GM23338 (cell line): ENCODE results near the gene MAP3K10. TPM values are rescaled to one million over a fixed set of nuclear protein-coding genes. Genes with fewer than 3 reads are reported as not detected.

ENCODE experiments used
- ATAC-seq: fragments of 200-7000 bp; cut with Tn5 transposase; 3 replicates; pipeline ENCODE4 v1.9.1; 2020
- DNase-seq: peaks from one replicate; pipeline ENCODE4 v3.0.0-alpha.2; 2015; ENCODE audit warnings: low spot score
- H2AFZ ChIP-seq: fragments of 200-600 bp; sonication (generic); 2 replicates; pipeline ENCODE4 v1.8.0; 2016; ENCODE audit warnings: antibody characterized with exemption, mild to moderate bottlenecking, moderate library complexity
- H3F3A ChIP-seq: fragments of 200-600 bp; sonication (generic); replicated peaks from 2 replicates; pipeline ENCODE4 v1.8.0; 2017; ENCODE audit warnings: antibody characterized with exemption, mixed run types, low read depth
- H3K27ac ChIP-seq: fragments of 200-600 bp; sonication (generic); 2 replicates; pipeline ENCODE4 v1.6.1; 2016; ENCODE audit warnings: low read depth
- H3K27me3 ChIP-seq: fragments of 200-600 bp; sonication (generic); 2 replicates; pipeline ENCODE4 v1.8.0; 2016; ENCODE audit warnings: mild to moderate bottlenecking, mixed run types, moderate library complexity; ENCODE audit not compliant: insufficient read depth
- H3K36me3 ChIP-seq: fragments of 200-600 bp; sonication (generic); 2 replicates; pipeline ENCODE4 v1.8.0; 2016; ENCODE audit warnings: mild to moderate bottlenecking; ENCODE audit not compliant: insufficient read depth
- H3K4me1 ChIP-seq: fragments of 200-600 bp; sonication (generic); 2 replicates; pipeline ENCODE4 v1.8.0; 2016; ENCODE audit warnings: mild to moderate bottlenecking, moderate library complexity; ENCODE audit not compliant: insufficient read depth
- H3K4me2 ChIP-seq: fragments of 200-600 bp; sonication (generic); 2 replicates; pipeline ENCODE4 v1.7.1; 2017; ENCODE audit warnings: mixed run types
- H3K4me3 ChIP-seq: fragments of 200-600 bp; sonication (generic); 2 replicates; pipeline ENCODE4 v1.6.1; 2016; ENCODE audit warnings: mixed run types
- H3K79me2 ChIP-seq: fragments of 200-600 bp; sonication (generic); replicated peaks from 2 replicates; pipeline ENCODE4 v1.8.0; 2017; ENCODE audit warnings: mild to moderate bottlenecking; ENCODE audit not compliant: insufficient read depth
- H3K9me2 ChIP-seq: fragments of 200-600 bp; sonication (generic); 2 replicates; pipeline ENCODE4 v1.8.0; 2017; ENCODE audit not compliant: insufficient read depth
- H4K20me1 ChIP-seq: fragments of 200-600 bp; sonication (generic); replicated peaks from 2 replicates; pipeline ENCODE4 v1.8.0; 2017; ENCODE audit warnings: mild to moderate bottlenecking; ENCODE audit not compliant: insufficient read depth
- H3K27ac Mint-ChIP-seq: 2 replicates; pipeline ENCODE4 v1.8.0; 2020; ENCODE audit warnings: inconsistent platforms, mild to moderate bottlenecking, moderate library complexity, mixed read lengths
- H3K27me3 Mint-ChIP-seq: 3 replicates; pipeline ENCODE4 v1.8.0; 2022; ENCODE audit warnings: low read depth, mild to moderate bottlenecking, moderate library complexity, mixed read lengths, inconsistent platforms; ENCODE audit not compliant: insufficient read depth, poor library complexity
- H3K36me3 Mint-ChIP-seq: 3 replicates; pipeline ENCODE4 v1.8.0; 2021; ENCODE audit warnings: low read depth, mild to moderate bottlenecking, inconsistent platforms, moderate library complexity, mixed read lengths
- H3K4me1 Mint-ChIP-seq: 3 replicates; pipeline ENCODE4 v1.8.0; 2020; ENCODE audit warnings: mild to moderate bottlenecking, inconsistent platforms, mixed read lengths
- H3K4me3 Mint-ChIP-seq: 3 replicates; pipeline ENCODE4 v1.8.0; 2021; ENCODE audit warnings: moderate library complexity, mild to moderate bottlenecking, inconsistent platforms, mixed read lengths
- H3K9me3 Mint-ChIP-seq: 3 replicates; pipeline ENCODE4 v1.8.0; 2020; ENCODE audit warnings: moderate library complexity, mild to moderate bottlenecking, inconsistent platforms, mixed read lengths
- CREB1 ChIP-seq: fragments of 250-450 bp; sonication (Bioruptor Pico); IDR thresholded peaks from 2 replicates; pipeline ENCODE4 v1.5.0; 2020; ENCODE audit warnings: low read depth, mild to moderate bottlenecking, moderate library complexity
- EZH2 ChIP-seq: fragments of 200-600 bp; sonication (generic); IDR thresholded peaks from one replicate; pipeline ENCODE4 v1.8.0; 2017; ENCODE audit warnings: antibody characterized with exemption, mild to moderate bottlenecking, low read depth; ENCODE audit not compliant: unreplicated experiment
- EZH2phosphoT487 ChIP-seq: fragments of 200-600 bp; sonication (generic); IDR thresholded peaks from one replicate; pipeline ENCODE4 v1.8.1; 2018; ENCODE audit warnings: antibody characterized with exemption; ENCODE audit not compliant: unreplicated experiment
- JUNB ChIP-seq: IDR thresholded peaks from one replicate; pipeline ENCODE4 v1.6.1; 2016; ENCODE audit warnings: antibody characterized with exemption; ENCODE audit not compliant: unreplicated experiment
- NANOG ChIP-seq: IDR thresholded peaks from 2 replicates; pipeline ENCODE4 v1.6.1; 2016; ENCODE audit warnings: antibody characterized with exemption, borderline replicate concordance
- POLR2AphosphoS5 ChIP-seq: IDR thresholded peaks from 2 replicates; pipeline ENCODE4 v1.6.1; 2016; ENCODE audit warnings: antibody characterized with exemption, low read depth
- STAT1 ChIP-seq: IDR thresholded peaks from one replicate; pipeline ENCODE4 v1.6.1; 2016; ENCODE audit warnings: antibody characterized with exemption; ENCODE audit not compliant: unreplicated experiment
- ZNF114 ChIP-seq: fragments of 250-450 bp; sonication (Bioruptor Pico); IDR thresholded peaks from 2 replicates; pipeline ENCODE4 v1.5.0; 2020; ENCODE audit warnings: mild to moderate bottlenecking, moderate library complexity
- ZNF331 ChIP-seq: fragments of 250-450 bp; sonication (Bioruptor Pico); IDR thresholded peaks from 2 replicates; pipeline ENCODE4 v1.5.0; 2020; ENCODE audit warnings: low read depth, mild to moderate bottlenecking, moderate library complexity
- polyA plus RNA-seq: library from polyadenylated mRNA; unstranded; fragments of >200 nt; fragmentation: Nextera tagmentation; extraction: Ambion mirVana; gene quantifications from 2 replicates; pipeline ENCODE4 v1.2.1, GENCODE V29; 2016
- total RNA-seq: library from RNA; depleted of rRNA; stranded (reverse); fragments of >200 nt; shearing (Covaris generic); gene quantifications from 2 replicates; pipeline ENCODE4 v1.2.3, GENCODE V29; 2014
- TF ChIP-seq, protein P1 (sequence below): IDR thresholded peaks from 2 replicates; pipeline ENCODE4 v1.6.1; 2016; ENCODE audit warnings: antibody characterized with exemption
- TF ChIP-seq, protein P2 (sequence below): fragments of 250-450 bp; sonication (Bioruptor Pico); IDR thresholded peaks from 2 replicates; pipeline ENCODE4 v1.5.0; 2020; ENCODE audit warnings: mild to moderate bottlenecking, moderate library complexity
- TF ChIP-seq, protein P3 (sequence below), 2 experiments: fragments of 200-600 bp in 1 of 2; sonication (generic) in 1 of 2; conservative IDR thresholded peaks; 2 replicates each; pipeline versions ENCODE4 v1.5.1 to v1.6.1; 2016 to 2017; ENCODE audit warnings: antibody characterized with exemption in 2 of 2, low read depth in 2 of 2, mild to moderate bottlenecking in 2 of 2, moderate library complexity in 1 of 2
- TF ChIP-seq, protein P4 (sequence below): IDR thresholded peaks from one replicate; pipeline ENCODE4 v1.6.1; 2018; ENCODE audit warnings: antibody characterized with exemption; ENCODE audit not compliant: unreplicated experiment

The MAP3K10 gene
- total and polyA plus RNA-seq, 2 experiments from 2014 or later, result 5.9 to 13.7 TPM

DNA sequence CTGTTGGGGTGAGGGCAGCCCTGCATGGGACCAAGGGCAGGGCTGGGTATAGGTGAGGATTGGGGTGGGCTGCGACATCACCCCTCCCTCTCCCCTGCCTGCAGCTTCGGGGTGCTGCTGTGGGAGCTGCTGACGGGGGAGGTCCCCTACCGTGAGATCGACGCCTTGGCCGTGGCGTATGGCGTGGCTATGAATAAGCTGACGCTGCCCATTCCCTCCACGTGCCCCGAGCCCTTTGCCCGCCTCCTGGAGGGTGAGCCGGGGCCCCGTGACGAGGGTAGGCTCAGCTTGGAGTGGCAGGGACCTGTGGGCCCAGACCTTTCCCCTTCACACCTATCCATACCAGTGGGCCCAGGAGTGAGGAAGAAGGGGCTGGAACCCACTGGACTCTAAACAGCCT lies 13.2 kb downstream of the MAP3K10 start:
- H3K27me3 Mint-ChIP-seq, result peaks cover 6% of the 10 kb centered on the region
- H3K27ac Mint-ChIP-seq, result no peak overlapping the region
- peaks cover 12% of the 10 kb centered on the region for H3K36me3 Mint-ChIP-seq
- Histone ChIP-seq H3K4me1 (no peaks in the 10 kb centered on the region), H2AFZ (no peak overlapping the region), H3K4me2 (no peak overlapping the region), H3K79me2 (no peaks in the 10 kb centered on the region), H3K9me2 (no peaks in the 10 kb centered on the region), H3K27me3 (no peaks in the 10 kb centered on the region), H3K36me3 (0 out of 2 replicates have a peak, but pooled peaks cover 3% of the 10 kb centered on the region), H3K27ac (no peak overlapping the region), H3F3A (no peaks in the 10 kb centered on the region), H3K4me3 (no peak overlapping the region), H4K20me1 (no peaks in the 10 kb centered on the region)
- no peak overlapping the region for H3K4me3 Mint-ChIP-seq
- H3K4me1 Mint-ChIP-seq, result peaks cover 7% of the 10 kb centered on the region
- DNase-seq (no peak), ATAC-seq (no peak)
- TF ChIP-seq, protein P1, sequence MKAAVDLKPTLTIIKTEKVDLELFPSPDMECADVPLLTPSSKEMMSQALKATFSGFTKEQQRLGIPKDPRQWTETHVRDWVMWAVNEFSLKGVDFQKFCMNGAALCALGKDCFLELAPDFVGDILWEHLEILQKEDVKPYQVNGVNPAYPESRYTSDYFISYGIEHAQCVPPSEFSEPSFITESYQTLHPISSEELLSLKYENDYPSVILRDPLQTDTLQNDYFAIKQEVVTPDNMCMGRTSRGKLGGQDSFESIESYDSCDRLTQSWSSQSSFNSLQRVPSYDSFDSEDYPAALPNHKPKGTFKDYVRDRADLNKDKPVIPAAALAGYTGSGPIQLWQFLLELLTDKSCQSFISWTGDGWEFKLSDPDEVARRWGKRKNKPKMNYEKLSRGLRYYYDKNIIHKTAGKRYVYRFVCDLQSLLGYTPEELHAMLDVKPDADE, result no peak
- TF ChIP-seq, protein P2, sequence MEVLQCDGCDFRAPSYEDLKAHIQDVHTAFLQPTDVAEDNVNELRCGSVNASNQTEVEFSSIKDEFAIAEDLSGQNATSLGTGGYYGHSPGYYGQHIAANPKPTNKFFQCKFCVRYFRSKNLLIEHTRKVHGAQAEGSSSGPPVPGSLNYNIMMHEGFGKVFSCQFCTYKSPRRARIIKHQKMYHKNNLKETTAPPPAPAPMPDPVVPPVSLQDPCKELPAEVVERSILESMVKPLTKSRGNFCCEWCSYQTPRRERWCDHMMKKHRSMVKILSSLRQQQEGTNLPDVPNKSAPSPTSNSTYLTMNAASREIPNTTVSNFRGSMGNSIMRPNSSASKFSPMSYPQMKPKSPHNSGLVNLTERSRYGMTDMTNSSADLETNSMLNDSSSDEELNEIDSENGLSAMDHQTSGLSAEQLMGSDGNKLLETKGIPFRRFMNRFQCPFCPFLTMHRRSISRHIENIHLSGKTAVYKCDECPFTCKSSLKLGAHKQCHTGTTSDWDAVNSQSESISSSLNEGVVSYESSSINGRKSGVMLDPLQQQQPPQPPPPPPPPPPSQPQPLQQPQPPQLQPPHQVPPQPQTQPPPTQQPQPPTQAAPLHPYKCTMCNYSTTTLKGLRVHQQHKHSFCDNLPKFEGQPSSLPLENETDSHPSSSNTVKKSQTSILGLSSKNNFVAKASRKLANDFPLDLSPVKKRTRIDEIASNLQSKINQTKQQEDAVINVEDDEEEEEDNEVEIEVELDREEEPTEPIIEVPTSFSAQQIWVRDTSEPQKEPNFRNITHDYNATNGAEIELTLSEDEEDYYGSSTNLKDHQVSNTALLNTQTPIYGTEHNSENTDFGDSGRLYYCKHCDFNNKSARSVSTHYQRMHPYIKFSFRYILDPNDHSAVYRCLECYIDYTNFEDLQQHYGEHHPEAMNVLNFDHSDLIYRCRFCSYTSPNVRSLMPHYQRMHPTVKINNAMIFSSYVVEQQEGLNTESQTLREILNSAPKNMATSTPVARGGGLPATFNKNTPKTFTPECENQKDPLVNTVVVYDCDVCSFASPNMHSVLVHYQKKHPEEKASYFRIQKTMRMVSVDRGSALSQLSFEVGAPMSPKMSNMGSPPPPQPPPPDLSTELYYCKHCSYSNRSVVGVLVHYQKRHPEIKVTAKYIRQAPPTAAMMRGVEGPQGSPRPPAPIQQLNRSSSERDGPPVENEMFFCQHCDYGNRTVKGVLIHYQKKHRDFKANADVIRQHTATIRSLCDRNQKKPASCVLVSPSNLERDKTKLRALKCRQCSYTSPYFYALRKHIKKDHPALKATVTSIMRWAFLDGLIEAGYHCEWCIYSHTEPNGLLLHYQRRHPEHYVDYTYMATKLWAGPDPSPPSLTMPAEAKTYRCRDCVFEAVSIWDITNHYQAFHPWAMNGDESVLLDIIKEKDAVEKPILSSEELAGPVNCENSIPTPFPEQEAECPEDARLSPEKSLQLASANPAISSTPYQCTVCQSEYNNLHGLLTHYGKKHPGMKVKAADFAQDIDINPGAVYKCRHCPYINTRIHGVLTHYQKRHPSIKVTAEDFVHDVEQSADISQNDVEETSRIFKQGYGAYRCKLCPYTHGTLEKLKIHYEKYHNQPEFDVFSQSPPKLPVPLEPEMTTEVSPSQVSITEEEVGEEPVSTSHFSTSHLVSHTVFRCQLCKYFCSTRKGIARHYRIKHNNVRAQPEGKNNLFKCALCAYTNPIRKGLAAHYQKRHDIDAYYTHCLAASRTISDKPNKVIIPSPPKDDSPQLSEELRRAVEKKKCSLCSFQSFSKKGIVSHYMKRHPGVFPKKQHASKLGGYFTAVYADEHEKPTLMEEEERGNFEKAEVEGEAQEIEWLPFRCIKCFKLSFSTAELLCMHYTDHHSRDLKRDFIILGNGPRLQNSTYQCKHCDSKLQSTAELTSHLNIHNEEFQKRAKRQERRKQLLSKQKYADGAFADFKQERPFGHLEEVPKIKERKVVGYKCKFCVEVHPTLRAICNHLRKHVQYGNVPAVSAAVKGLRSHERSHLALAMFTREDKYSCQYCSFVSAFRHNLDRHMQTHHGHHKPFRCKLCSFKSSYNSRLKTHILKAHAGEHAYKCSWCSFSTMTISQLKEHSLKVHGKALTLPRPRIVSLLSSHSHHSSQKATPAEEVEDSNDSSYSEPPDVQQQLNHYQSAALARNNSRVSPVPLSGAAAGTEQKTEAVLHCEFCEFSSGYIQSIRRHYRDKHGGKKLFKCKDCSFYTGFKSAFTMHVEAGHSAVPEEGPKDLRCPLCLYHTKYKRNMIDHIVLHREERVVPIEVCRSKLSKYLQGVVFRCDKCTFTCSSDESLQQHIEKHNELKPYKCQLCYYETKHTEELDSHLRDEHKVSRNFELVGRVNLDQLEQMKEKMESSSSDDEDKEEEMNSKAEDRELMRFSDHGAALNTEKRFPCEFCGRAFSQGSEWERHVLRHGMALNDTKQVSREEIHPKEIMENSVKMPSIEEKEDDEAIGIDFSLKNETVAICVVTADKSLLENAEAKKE (CRISPR knock-in tag), result no peak
- TF ChIP-seq CREB1 (CRISPR knock-in tag) (no peak), ZNF114 (CRISPR knock-in tag) (no peak), EZH2phosphoT487 (no peak), POLR2AphosphoS5 (no peak), EZH2 (no peak), STAT1 (no peak), NANOG (no peak), JUNB (no peak), ZNF331 (CRISPR knock-in tag) (no peak)
- TF ChIP-seq, protein P3, sequence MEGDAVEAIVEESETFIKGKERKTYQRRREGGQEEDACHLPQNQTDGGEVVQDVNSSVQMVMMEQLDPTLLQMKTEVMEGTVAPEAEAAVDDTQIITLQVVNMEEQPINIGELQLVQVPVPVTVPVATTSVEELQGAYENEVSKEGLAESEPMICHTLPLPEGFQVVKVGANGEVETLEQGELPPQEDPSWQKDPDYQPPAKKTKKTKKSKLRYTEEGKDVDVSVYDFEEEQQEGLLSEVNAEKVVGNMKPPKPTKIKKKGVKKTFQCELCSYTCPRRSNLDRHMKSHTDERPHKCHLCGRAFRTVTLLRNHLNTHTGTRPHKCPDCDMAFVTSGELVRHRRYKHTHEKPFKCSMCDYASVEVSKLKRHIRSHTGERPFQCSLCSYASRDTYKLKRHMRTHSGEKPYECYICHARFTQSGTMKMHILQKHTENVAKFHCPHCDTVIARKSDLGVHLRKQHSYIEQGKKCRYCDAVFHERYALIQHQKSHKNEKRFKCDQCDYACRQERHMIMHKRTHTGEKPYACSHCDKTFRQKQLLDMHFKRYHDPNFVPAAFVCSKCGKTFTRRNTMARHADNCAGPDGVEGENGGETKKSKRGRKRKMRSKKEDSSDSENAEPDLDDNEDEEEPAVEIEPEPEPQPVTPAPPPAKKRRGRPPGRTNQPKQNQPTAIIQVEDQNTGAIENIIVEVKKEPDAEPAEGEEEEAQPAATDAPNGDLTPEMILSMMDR (conservative IDR thresholded peaks at IDR 0.05; ENCODE audit: low read depth in 2 of 2), result no peak
- TF ChIP-seq, protein P4, sequence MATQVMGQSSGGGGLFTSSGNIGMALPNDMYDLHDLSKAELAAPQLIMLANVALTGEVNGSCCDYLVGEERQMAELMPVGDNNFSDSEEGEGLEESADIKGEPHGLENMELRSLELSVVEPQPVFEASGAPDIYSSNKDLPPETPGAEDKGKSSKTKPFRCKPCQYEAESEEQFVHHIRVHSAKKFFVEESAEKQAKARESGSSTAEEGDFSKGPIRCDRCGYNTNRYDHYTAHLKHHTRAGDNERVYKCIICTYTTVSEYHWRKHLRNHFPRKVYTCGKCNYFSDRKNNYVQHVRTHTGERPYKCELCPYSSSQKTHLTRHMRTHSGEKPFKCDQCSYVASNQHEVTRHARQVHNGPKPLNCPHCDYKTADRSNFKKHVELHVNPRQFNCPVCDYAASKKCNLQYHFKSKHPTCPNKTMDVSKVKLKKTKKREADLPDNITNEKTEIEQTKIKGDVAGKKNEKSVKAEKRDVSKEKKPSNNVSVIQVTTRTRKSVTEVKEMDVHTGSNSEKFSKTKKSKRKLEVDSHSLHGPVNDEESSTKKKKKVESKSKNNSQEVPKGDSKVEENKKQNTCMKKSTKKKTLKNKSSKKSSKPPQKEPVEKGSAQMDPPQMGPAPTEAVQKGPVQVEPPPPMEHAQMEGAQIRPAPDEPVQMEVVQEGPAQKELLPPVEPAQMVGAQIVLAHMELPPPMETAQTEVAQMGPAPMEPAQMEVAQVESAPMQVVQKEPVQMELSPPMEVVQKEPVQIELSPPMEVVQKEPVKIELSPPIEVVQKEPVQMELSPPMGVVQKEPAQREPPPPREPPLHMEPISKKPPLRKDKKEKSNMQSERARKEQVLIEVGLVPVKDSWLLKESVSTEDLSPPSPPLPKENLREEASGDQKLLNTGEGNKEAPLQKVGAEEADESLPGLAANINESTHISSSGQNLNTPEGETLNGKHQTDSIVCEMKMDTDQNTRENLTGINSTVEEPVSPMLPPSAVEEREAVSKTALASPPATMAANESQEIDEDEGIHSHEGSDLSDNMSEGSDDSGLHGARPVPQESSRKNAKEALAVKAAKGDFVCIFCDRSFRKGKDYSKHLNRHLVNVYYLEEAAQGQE, result no peak
- no peaks in the 10 kb centered on the region for H3K9me3 Mint-ChIP-seq
